ENCODE data around the gene TESMIN.

DNA sequence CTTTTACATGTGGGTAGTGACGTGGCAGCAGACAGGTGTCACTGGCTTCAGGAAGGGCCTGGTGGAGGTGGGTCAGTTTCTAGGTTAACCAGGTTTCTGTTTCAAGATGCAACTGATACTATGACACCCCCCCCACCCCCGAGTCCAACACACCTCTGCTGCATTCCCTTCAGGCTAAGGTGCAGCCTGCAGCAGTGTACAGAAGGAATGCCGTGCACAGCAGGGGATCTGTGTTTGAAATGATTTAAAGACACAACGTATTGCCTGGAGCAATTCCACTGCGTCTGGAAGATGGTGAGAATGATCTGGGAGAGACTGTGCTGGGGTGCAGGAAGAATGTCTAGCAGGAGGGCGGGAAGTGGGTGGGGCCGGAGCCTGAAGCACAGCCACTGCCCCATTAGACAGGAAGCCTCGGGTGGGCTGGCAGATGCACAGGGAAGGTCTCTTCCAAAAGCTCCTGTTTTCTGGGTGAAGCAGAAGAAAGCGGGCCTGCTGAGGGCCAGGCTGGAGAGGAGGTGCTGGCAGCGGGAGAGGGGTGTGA lies 11.9 kb upstream of the TESMIN start:
- no peak for TF ChIP-seq SP1 (IDR thresholded peaks at IDR 0.05)
- no peak for TF ChIP-seq HDGF (IDR thresholded peaks at IDR 0.05; ENCODE audit: borderline replicate concordance)
- no peak for TF ChIP-seq SUZ12 (IDR thresholded peaks at IDR 0.05)
- no peak for TF ChIP-seq FOXK2 (IDR thresholded peaks at IDR 0.05)
- no peak for TF ChIP-seq CTBP1 (IDR thresholded peaks at IDR 0.05; ENCODE audit: borderline replicate concordance)

Measured in HEK293T (cell line).